Adipocyte (in vitro differentiated cells): ENCODE data around the gene RBP5.

Experiments used
- DNase-seq: peaks from one replicate; pipeline ENCODE4 v3.0.0-alpha.2; 2015; ENCODE audit warnings: low read depth
- H3K27me3 ChIP-seq: replicated peaks from 2 replicates; pipeline ENCODE4 v1.7.0; 2013; ENCODE audit warnings: mild to moderate bottlenecking, low read length, moderate library complexity; ENCODE audit not compliant: control insufficient read depth, insufficient read depth
- H3K36me3 ChIP-seq: 2 replicates; pipeline ENCODE4 v1.7.0; 2013; ENCODE audit warnings: low read length, mild to moderate bottlenecking, moderate library complexity; ENCODE audit not compliant: control insufficient read depth, insufficient read depth, severe bottlenecking
- H3K4me1 ChIP-seq: 2 replicates; pipeline ENCODE4 v1.7.0; 2013; ENCODE audit warnings: mild to moderate bottlenecking, low read length, moderate library complexity; ENCODE audit not compliant: control insufficient read depth, insufficient read depth
- H3K4me3 ChIP-seq: 2 replicates; pipeline ENCODE4 v1.7.0; 2013; ENCODE audit warnings: mild to moderate bottlenecking, low read length, moderate library complexity
- H3K9ac ChIP-seq: 2 replicates; pipeline ENCODE4 v1.7.0; 2013; ENCODE audit warnings: mild to moderate bottlenecking, low read length, moderate library complexity
- H3K9me3 ChIP-seq: 2 replicates; pipeline ENCODE4 v1.7.0; 2013; ENCODE audit warnings: mild to moderate bottlenecking, low read length, moderate library complexity; ENCODE audit not compliant: control insufficient read depth

RBP5 gene

DNA sequence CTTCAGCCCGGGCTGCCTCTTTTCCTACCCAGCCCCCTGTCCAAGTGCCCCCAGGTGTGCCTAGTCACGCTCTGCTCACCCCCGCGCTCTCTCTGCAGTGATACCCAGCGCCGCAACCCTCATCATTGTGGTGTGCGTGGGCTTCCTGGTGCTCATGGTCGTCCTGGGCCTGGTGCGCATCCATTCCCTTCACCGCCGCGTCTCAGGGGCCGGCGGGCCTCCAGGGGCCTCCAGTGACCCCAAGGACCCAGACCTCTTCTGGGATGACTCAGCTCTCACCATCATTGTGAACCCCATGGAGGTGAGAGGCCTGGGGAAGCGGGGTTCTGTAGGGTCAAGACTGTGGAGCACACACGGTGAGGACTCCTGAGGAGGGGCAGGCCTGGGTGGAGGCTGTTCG lies 28.7 kb upstream of the RBP5 start:
- Histone ChIP-seq H3K27me3 (no peaks in the 10 kb centered on the region), H3K9ac (no peak overlapping the region), H3K4me1 (peaks cover 48% of the 10 kb centered on the region), H3K36me3 (peaks cover 20% of the 10 kb centered on the region), H3K4me3 (no peak overlapping the region), H3K9me3 (no peaks in the 10 kb centered on the region)
- no peak for DNase-seq

DNA sequence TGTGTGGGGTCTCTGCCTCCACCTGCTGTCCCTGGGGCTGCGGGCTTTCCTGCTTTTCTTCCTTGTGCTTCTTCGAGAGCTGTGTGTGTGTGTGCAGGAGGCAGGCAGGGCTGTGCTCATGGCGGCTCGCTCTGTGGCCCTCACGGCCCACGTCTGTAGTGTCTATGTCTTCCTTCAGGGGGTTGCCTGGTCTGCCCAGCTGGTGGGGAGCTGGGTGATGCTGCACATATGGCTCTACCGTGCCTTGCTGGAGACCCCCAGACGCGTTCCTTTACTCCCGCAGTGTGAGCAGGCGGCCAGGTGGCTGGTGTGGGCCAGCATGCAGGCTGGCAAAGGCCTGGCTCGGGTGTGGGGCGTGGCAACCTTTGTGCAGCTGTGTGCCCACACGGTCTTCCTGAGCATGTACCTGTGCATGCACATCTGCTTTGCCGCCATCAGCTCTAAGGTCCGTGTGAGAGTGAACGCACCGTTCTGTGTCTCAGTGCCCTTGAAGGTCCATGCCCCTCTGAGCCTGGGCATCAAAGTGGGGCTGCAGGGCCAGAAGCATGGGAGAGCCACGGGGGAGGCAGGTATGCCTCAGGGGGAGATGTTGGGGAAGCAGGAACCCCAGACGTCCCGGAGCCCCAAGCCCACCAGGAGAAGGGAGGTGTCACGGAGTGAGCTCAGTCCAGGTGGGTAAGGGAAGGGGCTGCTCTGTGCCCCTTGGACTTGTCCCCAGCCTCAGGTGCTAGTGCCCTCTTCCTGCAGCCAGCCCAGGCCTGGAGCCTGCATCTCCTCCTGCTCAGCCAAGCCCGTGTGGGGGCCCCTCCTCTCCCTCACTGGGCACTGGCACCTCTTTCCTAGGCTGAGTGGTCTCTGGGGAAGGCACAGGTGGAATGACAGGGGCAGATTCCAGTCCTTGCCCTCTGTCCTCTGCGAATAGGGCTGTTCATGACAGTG lies 27.8 kb upstream of the RBP5 start:
- H3K9ac ChIP-seq, result no peak overlapping the region
- H3K27me3 ChIP-seq, result no peaks in the 10 kb centered on the region
- H3K4me3 ChIP-seq, result no peak overlapping the region
- H3K4me1 ChIP-seq, result peaks cover 48% of the 10 kb centered on the region
- no peak for DNase-seq
- no peaks in the 10 kb centered on the region for H3K9me3 ChIP-seq
- H3K36me3 ChIP-seq, result peaks cover 20% of the 10 kb centered on the region

DNA sequence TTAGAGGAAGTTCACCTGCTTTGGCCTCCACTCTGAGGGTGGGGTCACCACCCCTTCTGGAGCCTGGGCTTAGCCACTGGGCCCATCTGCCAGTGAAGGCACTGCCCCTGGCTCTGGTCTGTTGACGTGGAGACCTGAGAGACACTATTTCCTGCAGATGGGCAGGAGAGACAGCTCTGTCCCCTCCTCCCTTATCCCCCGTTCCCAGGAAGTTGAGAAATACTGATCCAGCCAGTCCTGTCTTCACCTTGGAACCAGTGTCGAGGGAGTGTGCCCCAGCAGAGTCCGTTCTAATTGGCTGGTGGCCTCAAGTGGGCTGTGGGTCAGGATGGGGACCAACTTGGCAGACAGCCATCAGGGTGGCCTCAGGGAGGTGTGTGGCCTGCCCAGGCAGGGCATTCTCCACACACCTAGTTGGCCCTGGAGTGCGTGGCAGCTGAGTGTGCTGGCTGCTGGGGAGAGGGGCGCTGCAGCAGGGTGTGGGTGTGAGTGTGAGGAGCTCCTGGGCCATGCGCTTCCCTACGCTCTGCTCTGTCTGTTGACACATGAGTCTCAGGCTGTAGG lies 26.9 kb upstream of the RBP5 start:
- peaks cover 28% of the 10 kb centered on the region for H3K36me3 ChIP-seq
- no peaks in the 10 kb centered on the region for H3K9me3 ChIP-seq
- H3K4me1 ChIP-seq, result peaks cover 46% of the 10 kb centered on the region
- H3K27me3 ChIP-seq, result no peaks in the 10 kb centered on the region
- no peak overlapping the region for H3K4me3 ChIP-seq
- DNase-seq, result no peak
- no peak overlapping the region for H3K9ac ChIP-seq

DNA sequence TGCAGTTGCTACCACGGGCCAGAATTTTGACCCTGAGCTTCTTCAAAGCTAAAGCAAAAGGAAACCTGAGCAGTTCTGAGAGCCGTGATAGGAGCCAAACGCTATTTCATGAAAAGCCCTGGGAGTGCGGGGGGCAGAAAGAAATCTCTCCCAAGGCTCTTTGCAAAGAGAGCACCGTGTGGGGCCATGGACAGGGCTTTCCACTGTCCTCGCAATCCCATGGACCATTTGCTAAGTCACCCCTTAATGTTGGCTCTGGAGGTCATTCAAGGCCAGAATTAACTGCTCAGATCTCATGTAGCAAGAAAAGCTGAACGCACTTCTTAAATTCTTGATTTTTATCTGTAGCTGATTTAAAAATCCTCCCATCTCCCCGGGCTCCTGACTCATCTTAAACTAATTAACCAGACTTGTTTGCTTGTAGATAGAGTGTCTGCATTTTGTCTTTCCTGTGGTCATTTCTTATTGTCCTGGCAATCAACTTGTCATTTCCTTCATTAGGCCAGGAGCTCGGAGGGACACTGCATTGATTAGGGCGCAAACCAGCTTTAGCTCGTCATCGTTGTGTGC lies 26.3 kb upstream of the RBP5 start:
- Histone ChIP-seq H3K9ac (no peak overlapping the region), H3K4me1 (peaks cover 46% of the 10 kb centered on the region), H3K27me3 (no peaks in the 10 kb centered on the region), H3K36me3 (peaks cover 32% of the 10 kb centered on the region), H3K9me3 (no peaks in the 10 kb centered on the region), H3K4me3 (no peak overlapping the region)
- peak; percentile 31 for DNase-seq

DNA sequence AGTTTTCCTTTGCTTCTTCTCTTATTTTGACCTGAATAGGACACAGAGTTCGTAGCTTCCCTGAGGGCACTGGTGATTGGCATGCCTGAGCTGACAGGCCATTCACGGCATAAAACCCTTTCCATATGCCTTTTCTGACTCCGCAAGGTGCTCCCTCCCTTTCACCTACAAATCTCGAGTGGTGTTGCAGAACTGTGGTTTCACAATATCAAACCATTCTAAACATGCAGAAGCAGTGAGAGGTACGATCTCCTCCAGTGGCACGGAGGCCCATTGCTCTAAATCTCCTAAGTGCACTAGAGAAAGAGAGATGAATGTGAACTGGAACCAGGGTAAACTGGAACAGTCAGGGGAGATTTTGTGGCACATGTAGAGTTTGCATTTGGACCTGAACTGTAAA lies 25.4 kb upstream of the RBP5 start:
- no peak for DNase-seq
- H3K36me3 ChIP-seq, result peaks cover 41% of the 10 kb centered on the region
- H3K4me1 ChIP-seq, result peaks cover 36% of the 10 kb centered on the region
- H3K9me3 ChIP-seq, result no peaks in the 10 kb centered on the region
- no peak overlapping the region for H3K9ac ChIP-seq
- H3K4me3 ChIP-seq, result no peak overlapping the region
- H3K27me3 ChIP-seq, result no peaks in the 10 kb centered on the region

DNA sequence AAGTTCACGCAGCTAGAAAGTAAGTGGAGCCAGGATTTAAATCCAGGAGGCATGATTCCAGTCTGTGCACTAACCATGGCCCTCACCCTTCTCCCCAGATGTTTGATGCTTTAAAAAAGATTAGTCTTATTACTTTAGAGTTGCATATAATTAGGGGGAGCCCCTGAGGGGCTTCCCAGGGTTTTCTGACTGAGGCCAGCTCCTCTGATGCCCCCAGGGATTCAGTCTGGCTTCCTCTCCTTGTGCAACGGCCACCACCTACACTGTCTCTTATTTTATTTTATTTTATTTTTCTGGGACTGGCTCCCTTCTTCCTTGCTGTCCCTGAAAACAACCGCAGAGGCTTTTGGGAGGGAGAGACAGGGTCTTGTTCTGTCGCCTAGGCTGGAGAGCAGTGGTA lies 24.1 kb upstream of the RBP5 start:
- peaks cover 48% of the 10 kb centered on the region for H3K36me3 ChIP-seq
- H3K9me3 ChIP-seq, result no peaks in the 10 kb centered on the region
- H3K27me3 ChIP-seq, result no peaks in the 10 kb centered on the region
- H3K9ac ChIP-seq, result peak overlapping the region; percentile 17
- no peak overlapping the region for H3K4me3 ChIP-seq
- DNase-seq, result no peak
- H3K4me1 ChIP-seq, result peaks cover 34% of the 10 kb centered on the region

DNA sequence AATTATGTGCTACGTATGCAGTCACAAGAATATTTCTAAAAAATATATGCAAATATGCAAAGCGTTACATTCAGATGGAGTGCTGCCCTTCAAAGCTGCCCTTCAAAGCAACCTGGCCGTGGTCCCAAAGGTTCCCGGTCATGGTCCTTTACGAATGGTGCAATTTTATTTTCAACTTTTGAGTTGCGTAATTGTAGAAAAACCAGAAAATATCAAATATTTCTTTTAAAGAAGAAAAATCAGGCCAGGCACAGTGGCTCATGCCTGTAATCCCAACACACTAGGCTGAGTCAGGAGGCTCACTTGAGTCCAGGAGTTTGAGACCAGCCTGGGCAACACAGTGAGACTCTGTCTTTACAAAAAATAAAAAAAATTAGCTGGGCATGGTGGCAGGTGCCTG lies 22.8 kb upstream of the RBP5 start:
- Histone ChIP-seq H3K27me3 (no peaks in the 10 kb centered on the region), H3K9ac (no peak overlapping the region), H3K4me3 (no peak overlapping the region), H3K4me1 (peaks cover 34% of the 10 kb centered on the region), H3K9me3 (no peaks in the 10 kb centered on the region), H3K36me3 (peaks cover 48% of the 10 kb centered on the region)
- peak; percentile 17 for DNase-seq

DNA sequence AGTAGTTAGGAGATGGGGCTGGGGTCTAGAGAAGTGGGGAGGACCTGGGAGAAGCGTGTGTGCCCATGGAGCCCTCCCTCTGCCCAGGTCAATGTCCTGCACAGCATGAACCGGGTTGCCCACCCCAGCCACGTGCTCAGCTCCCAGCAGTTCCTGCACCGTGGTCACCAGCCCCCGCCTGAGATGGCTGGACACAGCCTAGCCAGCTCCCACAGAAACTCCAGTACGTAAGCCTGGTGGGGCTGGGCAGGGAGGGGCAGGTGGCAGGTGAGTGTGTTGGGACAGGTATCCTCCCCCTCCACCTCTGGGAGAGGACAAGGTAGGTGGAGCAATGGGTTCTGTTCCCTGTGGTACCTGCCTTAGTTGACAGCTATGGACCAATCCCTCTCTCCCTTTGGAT lies 22.2 kb upstream of the RBP5 start:
- Histone ChIP-seq H3K9me3 (no peaks in the 10 kb centered on the region), H3K36me3 (peaks cover 48% of the 10 kb centered on the region), H3K9ac (no peak overlapping the region), H3K4me1 (peaks cover 34% of the 10 kb centered on the region), H3K4me3 (no peak overlapping the region), H3K27me3 (no peaks in the 10 kb centered on the region)
- DNase-seq, result no peak

DNA sequence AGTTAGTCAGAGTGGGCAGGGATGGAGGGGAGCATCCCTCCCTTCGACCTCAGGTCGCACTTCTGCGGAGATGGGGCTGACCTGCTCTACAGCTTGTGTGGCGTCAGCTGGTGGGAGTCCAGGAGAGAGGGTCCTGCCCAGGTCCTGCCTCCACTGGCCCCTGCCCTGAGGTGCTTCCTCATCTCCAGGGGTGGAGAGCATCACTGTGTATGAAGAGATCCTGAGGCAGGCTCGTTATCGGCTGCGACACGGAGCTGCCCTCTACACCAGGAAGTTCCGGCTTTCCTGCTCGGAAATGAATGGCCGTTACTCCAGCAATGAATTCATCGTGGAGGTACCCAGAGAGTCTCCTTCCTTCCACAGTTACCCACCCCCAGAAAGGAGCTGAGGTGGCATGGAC lies 21.7 kb upstream of the RBP5 start:
- no peak overlapping the region for H3K9ac ChIP-seq
- no peak overlapping the region for H3K4me3 ChIP-seq
- peaks cover 33% of the 10 kb centered on the region for H3K4me1 ChIP-seq
- no peak for DNase-seq
- H3K27me3 ChIP-seq, result no peaks in the 10 kb centered on the region
- H3K36me3 ChIP-seq, result peaks cover 48% of the 10 kb centered on the region
- H3K9me3 ChIP-seq, result no peaks in the 10 kb centered on the region

DNA sequence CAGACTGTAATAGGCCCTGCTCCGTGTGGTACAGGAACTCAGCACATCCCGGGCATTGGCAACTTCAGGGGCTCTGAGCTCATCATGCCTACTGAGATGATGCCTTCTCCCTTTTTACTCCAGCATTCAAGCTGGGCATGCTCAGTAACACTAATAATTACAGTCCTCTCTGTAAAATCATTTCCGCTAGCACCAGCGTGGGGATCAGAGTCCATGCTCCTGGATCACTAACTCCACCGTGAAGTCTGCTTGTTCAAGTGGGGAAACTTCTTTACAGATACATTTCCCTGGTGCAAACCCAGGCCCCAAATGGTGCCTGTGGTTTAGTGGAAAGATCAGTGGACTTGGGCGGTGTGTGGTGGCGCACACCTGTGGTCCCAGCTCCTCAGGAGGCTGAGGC lies 18.2 kb upstream of the RBP5 start:
- Histone ChIP-seq H3K27me3 (no peaks in the 10 kb centered on the region), H3K36me3 (peaks cover 36% of the 10 kb centered on the region), H3K4me3 (no peak overlapping the region), H3K9ac (no peak overlapping the region), H3K4me1 (peaks cover 19% of the 10 kb centered on the region), H3K9me3 (no peaks in the 10 kb centered on the region)
- no peak for DNase-seq

DNA sequence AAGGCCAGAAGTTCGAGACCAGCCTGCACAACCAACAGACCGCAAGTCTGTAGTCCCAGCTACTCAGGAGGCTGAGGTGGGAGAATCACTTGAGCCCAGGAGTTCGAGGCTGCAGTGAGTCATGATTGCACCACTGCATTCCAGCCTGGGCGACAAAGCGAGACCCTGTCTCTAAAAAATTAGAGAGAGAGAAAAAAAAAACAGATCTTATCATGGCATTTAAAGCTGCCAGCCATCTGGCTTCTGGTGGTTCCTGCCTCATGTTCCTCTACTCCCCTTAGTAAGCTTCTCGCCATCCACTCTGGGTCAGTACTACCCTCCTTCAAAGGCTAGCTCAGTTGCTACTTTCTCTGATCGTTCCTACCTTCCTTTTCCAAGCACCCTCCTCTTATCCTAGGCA lies 17.5 kb upstream of the RBP5 start:
- no peak overlapping the region for H3K4me3 ChIP-seq
- no peak overlapping the region for H3K9ac ChIP-seq
- no peaks in the 10 kb centered on the region for H3K27me3 ChIP-seq
- H3K9me3 ChIP-seq, result no peaks in the 10 kb centered on the region
- no peak for DNase-seq
- H3K36me3 ChIP-seq, result peaks cover 37% of the 10 kb centered on the region
- H3K4me1 ChIP-seq, result peaks cover 16% of the 10 kb centered on the region
